Superior temporal gyrus (tissue), 1 donor: ENCODE measurements around the gene ANK3.

ENCODE experiments used
- DNase-seq: peaks from one replicate; pipeline ENCODE4 v3.0.0-alpha.2; 2016; ENCODE audit errors: extremely low spot score

Gene ANK3

GRCh38 chr10:60176925-60177324 lies 212.8 kb downstream of the ANK3 start:
- no peak for DNase-seq

GRCh38 chr10:60175441-60175971 lies 214.2 kb downstream of the ANK3 start:
- DNase-seq, result no peak

- DNase-seq, result no peak
Measured at GRCh38 chr10:60172363-60172990, 217.2 kb downstream of the ANK3 start.

GRCh38 chr10:60171436-60172013 lies 218.2 kb downstream of the ANK3 start:
- DNase-seq, result no peak

DNA sequence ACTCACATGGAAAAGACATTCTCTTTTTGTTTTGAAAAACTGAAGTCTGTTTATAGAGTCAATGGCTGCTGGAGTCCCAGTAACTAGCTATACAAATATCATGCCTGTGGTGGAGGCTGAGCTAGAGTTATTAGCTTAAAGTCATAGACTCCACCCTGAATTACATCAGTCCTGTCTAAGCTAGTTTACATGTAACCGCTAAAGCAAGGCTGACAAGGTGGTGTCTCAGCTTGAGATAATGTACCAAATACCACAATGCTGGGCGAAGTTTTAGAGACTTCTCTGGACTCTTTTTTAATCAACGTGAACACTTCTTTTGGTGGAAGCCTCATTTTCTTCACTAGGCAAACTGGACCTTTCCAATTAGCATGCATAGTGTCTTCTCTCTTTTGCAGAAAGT lies 219.4 kb downstream of the ANK3 start:
- DNase-seq, result no peak

DNA sequence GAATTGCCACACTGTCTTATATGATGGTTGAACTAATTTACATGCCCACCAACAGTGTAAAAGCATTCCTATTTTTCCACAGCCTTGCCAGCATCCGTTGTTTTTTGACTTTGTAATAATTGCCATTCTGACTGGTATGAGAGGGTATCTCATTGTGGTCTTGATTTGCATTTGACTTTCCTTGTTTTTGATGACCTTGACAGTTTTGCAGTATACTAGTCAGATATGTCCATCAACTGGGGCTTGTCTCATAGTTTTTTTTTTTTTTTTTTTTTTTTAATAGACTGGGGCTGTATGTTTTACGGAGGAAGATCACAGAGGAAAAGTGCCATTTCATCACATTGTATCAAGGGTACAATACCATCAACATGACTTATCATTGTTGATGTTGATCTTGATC lies 220.6 kb downstream of the ANK3 start:
- no peak for DNase-seq

DNA sequence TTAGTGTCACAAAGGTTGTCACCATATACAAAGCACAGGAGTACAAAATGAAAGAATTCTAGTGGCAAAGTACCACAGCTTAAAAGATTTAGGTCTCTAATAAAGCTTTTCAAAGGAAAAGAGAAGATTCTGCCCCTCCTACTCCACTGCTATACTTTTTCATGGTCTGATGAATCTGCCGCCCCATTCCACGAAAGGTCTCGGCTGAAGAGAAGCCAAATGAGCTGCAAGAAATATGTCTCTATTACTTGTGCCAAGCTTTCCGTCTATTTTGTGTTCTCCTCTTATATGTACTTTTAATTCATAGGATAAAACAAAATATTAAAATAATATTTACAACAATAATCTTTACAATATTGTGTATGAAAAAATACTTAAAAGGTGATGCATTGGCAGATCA lies 222.6 kb downstream of the ANK3 start:
- DNase-seq, result no peak

GRCh38 chr10:60163786-60164185 lies 225.9 kb downstream of the ANK3 start:
- no peak for DNase-seq

DNA sequence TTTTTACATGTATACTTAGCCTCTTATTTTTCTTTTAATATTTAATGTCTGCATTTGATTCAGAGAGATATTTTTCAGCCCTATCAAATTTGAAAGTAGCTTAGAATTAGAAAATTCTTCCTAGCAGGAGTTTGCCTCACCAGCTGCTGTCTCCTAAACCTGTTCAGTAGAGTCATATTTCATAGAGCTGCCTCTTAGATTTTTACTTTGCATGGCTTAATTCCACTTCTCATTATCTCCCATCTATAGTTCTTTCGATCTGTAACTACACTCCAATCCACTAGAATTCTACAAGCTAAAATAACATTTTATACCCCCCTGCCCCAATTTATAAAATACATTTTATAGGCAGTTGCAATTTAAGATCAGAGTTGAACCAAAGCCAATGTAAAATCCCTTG lies 227.0 kb downstream of the ANK3 start:
- no peak for DNase-seq

GRCh38 chr10:60155943-60156683 lies 233.6 kb downstream of the ANK3 start:
- peak; percentile 58 for DNase-seq

DNA sequence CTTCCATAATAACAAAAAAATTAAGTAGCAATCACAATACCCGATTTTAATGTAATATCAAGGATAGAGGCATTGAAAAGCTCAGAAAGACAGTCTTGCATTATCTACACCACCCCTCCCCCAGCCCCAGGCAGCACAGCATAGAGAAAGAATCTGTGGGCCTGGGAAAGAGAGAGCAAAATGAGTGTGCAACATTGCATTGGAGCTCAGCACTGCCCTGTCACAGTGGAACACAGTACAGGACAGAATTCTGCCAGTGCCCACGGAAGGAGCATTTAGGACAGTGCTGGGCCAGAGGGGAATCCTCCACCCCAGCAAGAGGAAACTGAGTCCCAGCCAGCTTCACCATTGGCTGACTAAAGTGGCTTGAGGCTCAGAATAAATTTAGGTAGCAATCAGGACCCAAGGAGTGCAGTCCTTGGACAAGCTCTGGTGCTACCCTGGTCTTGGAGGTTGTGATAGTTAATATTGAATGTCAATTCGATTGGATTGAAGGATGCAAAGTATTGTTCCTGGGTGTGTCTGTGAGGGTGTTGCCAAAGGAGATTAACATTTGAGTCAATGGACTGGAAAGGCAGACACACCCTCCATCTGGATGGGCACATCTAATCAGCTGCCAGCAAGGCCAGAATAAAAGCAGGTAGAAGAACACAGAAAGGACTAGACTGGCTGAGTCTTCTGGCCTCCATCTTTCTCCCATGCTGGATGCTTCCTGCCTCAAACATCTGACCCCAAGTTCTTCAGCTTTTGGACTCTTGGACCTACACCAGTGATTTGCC lies 234.4 kb downstream of the ANK3 start:
- no peak for DNase-seq

GRCh38 chr10:60149003-60149402 lies 240.7 kb downstream of the ANK3 start:
- no peak for DNase-seq

DNA sequence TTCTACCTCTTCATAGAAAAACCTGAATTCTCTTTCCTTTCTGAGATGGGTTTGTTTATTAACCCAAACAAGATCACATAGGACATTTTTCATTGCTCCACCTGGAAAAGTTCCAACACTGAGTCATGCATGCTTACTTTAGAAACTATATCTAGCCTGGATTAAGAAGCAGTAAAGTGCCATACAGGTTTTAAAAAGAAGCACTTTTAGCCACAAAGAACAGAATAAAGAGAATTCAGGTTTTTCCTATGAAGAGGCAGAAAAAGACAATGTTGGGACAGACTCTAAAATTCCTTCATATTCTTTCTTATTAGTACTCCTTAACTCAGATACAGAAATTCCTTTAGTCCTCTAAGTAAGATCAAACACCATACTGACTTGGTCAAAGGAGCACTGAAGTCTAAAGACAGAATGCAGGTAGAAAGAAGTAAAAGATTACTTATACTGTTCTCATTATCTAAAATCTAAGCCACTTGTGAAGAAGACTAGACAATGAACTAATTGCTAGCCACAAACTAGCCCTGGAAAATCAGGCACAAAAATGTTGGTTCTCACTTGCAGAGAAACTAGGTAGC lies 241.3 kb downstream of the ANK3 start:
- peak; percentile 40 for DNase-seq

GRCh38 chr10:60147576-60148265 lies 242.0 kb downstream of the ANK3 start:
- no peak for DNase-seq

DNA sequence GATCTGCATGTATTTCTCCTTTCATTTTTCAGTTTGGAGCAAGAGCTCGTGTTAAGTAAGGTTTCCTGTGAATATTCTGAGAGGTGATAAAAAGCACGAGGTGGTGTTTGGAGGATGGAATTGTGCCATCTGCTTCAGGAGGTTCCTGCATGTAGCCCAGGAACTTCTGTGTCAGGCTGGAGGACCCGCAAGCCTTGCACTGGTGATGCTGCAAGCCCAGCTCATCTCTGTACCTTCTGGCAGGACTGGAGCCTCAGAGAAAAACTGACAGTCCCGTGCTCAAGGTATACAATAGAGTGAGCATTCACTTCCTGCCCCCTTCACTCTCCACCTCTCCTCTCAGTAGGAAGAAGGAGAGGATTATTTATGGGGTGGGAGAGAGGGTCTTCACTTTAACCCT lies 242.7 kb downstream of the ANK3 start:
- no peak for DNase-seq

GRCh38 chr10:60144099-60144498 lies 245.6 kb downstream of the ANK3 start:
- no peak for DNase-seq

DNA sequence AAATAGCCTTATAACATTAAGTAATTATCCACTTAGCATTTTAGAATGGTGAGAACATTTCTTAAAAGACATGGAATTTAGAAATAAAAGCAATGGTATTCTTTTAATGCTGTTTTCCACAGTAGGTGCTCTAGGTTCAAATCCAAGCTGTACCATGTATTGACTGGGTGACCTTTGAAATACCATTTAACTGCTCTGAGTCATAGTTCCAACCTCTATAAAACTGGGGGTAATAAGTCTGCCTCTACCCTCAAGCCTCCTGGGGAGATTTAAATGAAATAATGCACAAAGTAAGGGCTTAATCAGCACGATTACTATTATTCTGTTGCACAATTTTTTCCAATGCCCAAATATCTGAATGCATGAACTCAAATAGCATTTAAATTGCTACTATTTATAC lies 246.9 kb downstream of the ANK3 start:
- no peak for DNase-seq

DNA sequence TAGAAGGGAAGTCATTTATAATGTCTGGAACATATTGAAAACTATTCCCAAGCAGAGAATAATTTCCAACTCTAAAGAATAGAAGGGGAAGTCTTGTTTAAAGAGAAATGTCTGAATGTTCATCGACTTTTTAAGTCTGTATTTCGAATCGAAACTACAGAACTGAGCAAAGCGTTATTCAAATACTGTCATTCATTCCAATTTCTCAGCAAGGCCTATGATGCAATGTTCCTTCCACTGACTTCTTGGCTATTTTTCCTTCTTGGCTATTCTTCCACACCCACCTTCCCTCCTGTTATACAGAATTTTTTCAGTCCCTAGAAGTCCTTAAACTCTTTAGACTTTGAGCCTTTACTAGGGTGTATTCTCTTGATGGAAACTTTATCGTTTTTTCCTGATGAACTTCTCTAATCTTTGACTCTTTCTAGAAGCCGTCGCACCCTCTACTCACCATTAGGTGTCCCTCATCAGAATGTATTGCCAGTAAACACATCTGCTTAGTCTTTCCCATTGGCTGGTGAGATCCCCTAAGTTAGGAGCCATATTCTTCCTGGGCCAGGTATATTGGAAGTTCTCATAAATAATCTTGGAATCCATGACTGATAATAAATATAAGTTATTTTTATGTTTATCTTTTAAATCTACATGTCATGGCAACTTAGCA lies 247.6 kb downstream of the ANK3 start:
- no peak for DNase-seq

DNA sequence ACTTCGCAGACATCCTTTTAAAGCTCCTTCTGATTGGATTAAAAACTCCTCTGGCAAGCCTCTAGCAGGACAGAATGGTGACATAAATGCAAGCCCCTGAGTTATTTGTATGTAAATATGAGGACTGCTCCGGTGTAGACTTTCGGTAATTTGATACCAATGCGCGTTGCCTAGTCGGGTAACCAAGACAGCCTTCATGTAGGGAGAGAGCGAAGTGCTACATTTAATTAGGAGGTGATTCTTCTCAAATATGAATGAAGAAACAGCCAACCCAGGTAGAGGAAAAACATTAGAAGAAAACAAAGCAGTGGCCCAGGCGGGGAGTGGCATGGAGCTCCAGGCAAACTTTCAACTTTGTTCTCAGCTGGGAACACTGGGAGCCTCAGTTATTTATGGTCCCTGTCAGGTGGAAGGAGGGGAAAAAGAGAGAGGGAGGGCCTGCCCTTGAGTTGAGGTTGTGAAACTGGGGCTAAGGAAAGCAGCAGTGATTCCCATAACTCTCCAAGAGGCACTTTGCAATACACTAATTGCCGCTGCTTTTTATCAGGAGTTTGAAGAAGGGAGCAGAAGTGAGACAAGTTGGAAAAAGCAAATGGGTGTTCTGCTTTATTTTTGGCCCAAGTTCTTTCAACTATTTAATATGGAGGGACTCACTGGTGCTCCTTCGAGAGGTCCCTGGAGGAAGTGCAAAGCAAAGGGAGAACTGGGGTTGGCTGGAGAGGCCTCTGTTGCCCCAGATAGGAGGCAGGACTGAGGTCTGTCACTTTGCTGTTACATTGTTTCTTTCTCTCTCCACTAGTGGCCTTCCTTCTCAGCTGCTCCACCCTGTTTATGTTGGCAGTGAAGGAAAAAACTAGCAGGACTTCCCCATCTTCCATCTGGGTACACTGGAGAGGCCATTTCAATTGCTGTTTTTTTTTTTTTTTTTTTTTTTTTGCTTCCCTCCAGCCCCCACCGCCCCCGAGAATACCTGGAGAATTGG lies 248.7 kb downstream of the ANK3 start:
- DNase-seq, result no peak
